Osteoblast (primary cell): ENCODE data around the gene RNF217. TPM values are rescaled to one million over a fixed set of nuclear protein-coding genes. Genes with fewer than 3 reads are reported as not detected.

ENCODE experiments used
- DNase-seq: peaks from one replicate; pipeline ENCODE4 v3.0.0; 2011; ENCODE audit warnings: low spot score, mixed read lengths; ENCODE audit not compliant: insufficient read length; ENCODE audit errors: missing footprints
- H2AFZ ChIP-seq: 2 replicates; pipeline ENCODE4 v1.6.0; 2011; ENCODE audit warnings: mild to moderate bottlenecking, low read length
- H3K27ac ChIP-seq: 2 replicates; pipeline ENCODE4 v1.5.1; 2011; ENCODE audit warnings: mild to moderate bottlenecking, low read depth, low read length, moderate library complexity
- H3K27me3 ChIP-seq: 2 replicates; pipeline ENCODE4 v1.6.0; 2012; ENCODE audit warnings: mild to moderate bottlenecking, control low read depth, inconsistent platforms, low read length, moderate library complexity; ENCODE audit not compliant: insufficient read depth
- H3K36me3 ChIP-seq: 2 replicates; pipeline ENCODE4 v1.5.1; 2011; ENCODE audit warnings: mild to moderate bottlenecking, low read length, control low read depth, moderate library complexity; ENCODE audit not compliant: insufficient read depth
- H3K4me1 ChIP-seq: 2 replicates; pipeline ENCODE4 v1.5.1; 2011; ENCODE audit warnings: mild to moderate bottlenecking, low read length, control low read depth, moderate library complexity; ENCODE audit not compliant: insufficient read depth
- H3K4me2 ChIP-seq: 2 replicates; pipeline ENCODE4 v1.6.0; 2011; ENCODE audit warnings: mild to moderate bottlenecking, low read length; ENCODE audit not compliant: insufficient read depth
- H3K4me3 ChIP-seq: fragments of 200-600 bp; sonication (generic); 3 replicates; pipeline ENCODE4 v1.5.1; 2012; ENCODE audit warnings: mild to moderate bottlenecking, low read length, inconsistent platforms; ENCODE audit not compliant: insufficient read depth
- H3K79me2 ChIP-seq: 2 replicates; pipeline ENCODE4 v1.6.0; 2012; ENCODE audit warnings: mild to moderate bottlenecking, low read length, control low read depth, inconsistent platforms; ENCODE audit not compliant: insufficient read depth
- H3K9me3 ChIP-seq: 2 replicates; pipeline ENCODE4 v1.5.1; 2011; ENCODE audit warnings: low read depth, low read length, control low read depth
- H4K20me1 ChIP-seq: 2 replicates; pipeline ENCODE4 v1.6.0; 2012; ENCODE audit warnings: mild to moderate bottlenecking, low read length, control low read depth; ENCODE audit not compliant: insufficient read depth
- total RNA-seq: library from RNA; depleted of rRNA; stranded (reverse); fragments of >200 nt; gene quantifications from 2 replicates; pipeline ENCODE4 v1.2.3, GENCODE V29; 2012
- TF ChIP-seq, protein P1 (sequence below): IDR thresholded peaks from 2 replicates; pipeline ENCODE4 v1.5.1; 2011; ENCODE audit warnings: mild to moderate bottlenecking, low read depth, low read length, moderate library complexity; ENCODE audit errors: extremely low read depth

RNF217 gene
- total RNA-seq, 1 donor: 22.8 TPM

DNA sequence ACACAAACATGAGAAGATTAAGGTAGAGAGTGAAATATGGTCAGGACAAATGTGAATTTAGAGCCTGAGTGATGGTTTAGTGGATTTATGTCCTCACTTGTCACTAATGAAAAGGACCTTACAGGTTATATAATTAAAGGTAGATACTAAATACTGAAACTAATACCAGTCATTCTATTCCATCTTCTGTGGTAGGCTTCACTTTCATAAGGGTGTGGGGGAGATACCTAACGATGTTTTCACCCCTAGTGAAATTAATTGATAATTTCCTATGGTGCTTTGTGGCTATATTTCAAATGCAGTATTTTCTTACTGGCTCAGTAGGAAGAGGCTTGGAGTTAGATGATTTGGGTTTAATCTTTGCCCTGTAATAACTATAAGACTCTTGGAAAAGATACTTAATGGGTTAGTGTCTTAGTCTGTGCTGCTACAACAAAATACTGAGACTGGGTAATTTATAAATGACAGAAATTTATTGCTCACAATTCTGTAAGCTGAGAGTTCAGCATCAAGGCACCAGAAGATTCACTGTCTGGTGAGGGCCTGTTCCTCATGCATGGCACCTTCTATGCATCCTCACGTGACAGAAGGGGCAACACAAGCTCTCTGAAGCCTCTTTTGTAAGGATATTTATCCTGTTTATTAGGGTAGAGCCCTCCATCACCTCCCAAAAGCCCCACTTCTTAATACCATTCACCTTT lies 21.3 kb downstream of the RNF217 start:
- H3K27ac ChIP-seq: peak overlapping the region; percentile 0
- H2AFZ ChIP-seq: no peak overlapping the region
- no peak overlapping the region for H3K4me3 ChIP-seq
- no peaks in the 10 kb centered on the region for H3K27me3 ChIP-seq
- peaks cover 76% of the 10 kb centered on the region for H3K79me2 ChIP-seq
- H3K36me3 ChIP-seq: peaks cover 5% of the 10 kb centered on the region
- no peaks in the 10 kb centered on the region for H4K20me1 ChIP-seq
- H3K4me1 ChIP-seq: peaks cover 15% of the 10 kb centered on the region
- TF ChIP-seq, protein P1, sequence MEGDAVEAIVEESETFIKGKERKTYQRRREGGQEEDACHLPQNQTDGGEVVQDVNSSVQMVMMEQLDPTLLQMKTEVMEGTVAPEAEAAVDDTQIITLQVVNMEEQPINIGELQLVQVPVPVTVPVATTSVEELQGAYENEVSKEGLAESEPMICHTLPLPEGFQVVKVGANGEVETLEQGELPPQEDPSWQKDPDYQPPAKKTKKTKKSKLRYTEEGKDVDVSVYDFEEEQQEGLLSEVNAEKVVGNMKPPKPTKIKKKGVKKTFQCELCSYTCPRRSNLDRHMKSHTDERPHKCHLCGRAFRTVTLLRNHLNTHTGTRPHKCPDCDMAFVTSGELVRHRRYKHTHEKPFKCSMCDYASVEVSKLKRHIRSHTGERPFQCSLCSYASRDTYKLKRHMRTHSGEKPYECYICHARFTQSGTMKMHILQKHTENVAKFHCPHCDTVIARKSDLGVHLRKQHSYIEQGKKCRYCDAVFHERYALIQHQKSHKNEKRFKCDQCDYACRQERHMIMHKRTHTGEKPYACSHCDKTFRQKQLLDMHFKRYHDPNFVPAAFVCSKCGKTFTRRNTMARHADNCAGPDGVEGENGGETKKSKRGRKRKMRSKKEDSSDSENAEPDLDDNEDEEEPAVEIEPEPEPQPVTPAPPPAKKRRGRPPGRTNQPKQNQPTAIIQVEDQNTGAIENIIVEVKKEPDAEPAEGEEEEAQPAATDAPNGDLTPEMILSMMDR: no peak
- no peak for DNase-seq
- H3K9me3 ChIP-seq: peaks cover 2% of the 10 kb centered on the region
- H3K4me2 ChIP-seq: no peak overlapping the region

DNA sequence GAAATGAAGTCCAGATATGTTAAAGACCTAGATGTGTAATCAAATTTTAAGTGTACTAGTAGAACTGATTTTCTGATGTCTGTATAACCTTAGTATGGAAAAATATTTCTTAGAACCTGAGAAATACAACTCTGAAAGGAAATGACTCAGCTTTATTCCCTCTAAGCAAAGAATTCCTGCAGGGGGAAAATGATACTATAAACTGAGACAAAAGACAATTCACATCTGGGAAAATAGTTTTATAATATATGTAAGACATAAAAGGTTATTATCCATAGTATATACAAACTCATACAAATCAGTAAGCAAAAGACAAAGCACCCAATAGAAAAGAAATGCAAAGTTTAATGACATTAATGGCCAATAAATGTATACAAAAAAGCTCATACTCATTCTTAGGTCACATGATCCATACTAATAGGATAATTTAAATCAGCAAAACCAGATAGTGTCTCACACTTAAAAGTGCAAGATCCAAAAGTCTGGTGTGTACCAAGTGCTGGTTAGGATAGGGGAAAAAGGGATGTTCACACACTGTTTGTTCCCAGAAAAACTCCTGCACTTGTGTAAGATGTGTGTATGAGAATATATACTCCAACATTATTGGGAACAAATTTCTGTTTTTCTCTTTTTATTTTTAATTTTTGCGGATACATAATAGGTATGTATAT lies 22.6 kb downstream of the RNF217 start:
- DNase-seq: no peak
- Histone ChIP-seq H3K4me2 (no peak overlapping the region), H3K79me2 (peaks cover 70% of the 10 kb centered on the region), H2AFZ (no peak overlapping the region), H3K36me3 (no peaks in the 10 kb centered on the region), H3K27ac (peak overlapping the region; percentile 0), H3K9me3 (no peaks in the 10 kb centered on the region), H4K20me1 (no peaks in the 10 kb centered on the region), H3K27me3 (no peaks in the 10 kb centered on the region), H3K4me1 (peaks cover 15% of the 10 kb centered on the region), H3K4me3 (no peak overlapping the region)
- TF ChIP-seq, protein P1: no peak

DNA sequence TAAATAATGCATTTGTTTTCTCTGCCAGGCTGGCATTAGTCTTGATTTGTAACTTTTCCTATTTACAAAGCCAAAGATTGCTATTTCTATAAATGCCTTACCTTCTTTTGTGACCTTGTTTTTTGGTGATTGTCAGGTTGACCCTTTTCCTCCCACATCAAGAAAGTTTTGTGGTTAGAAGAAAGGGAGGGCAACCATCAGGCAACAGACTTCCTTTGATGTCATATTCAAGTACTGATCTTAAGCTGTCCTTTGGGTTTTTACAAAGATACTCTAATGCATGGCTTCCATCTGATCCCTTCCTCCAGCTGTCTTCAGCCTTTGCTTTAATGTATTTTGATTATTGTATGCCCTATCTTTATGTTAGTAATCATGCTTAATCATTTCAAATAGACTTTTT lies 23.9 kb downstream of the RNF217 start:
- Histone ChIP-seq H3K79me2 (peaks cover 67% of the 10 kb centered on the region), H3K27ac (no peak overlapping the region), H2AFZ (no peak overlapping the region), H3K4me3 (no peak overlapping the region), H4K20me1 (peaks cover 2% of the 10 kb centered on the region), H3K9me3 (no peaks in the 10 kb centered on the region), H3K4me1 (peaks cover 15% of the 10 kb centered on the region), H3K36me3 (no peaks in the 10 kb centered on the region), H3K4me2 (no peak overlapping the region), H3K27me3 (no peaks in the 10 kb centered on the region)
- TF ChIP-seq, protein P1: no peak
- no peak for DNase-seq

DNA sequence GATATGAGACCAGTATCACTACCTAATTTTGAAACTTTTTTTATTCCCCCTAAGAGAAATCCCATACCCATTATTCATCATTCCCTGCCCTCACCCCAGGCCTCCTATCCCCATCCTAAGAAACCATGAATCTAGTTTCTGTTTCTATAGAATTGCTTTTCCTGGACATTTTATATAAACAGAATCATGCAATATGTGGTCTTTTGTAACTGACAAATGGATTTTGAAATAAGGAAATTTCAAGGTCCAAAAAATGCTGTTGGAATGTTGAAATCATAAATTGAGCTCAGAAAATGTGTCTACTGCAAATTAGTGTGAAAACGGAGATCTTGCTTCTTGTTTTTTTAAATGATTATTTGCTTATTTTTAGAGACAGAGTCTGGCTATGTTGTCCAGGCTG lies 25.1 kb downstream of the RNF217 start:
- Histone ChIP-seq H3K27ac (no peak overlapping the region), H3K36me3 (no peaks in the 10 kb centered on the region), H4K20me1 (peaks cover 2% of the 10 kb centered on the region), H3K4me2 (peak overlapping the region; percentile 19), H3K79me2 (peaks cover 68% of the 10 kb centered on the region), H3K4me3 (no peak overlapping the region), H3K9me3 (no peaks in the 10 kb centered on the region), H3K4me1 (peaks cover 15% of the 10 kb centered on the region), H2AFZ (no peak overlapping the region), H3K27me3 (no peaks in the 10 kb centered on the region)
- DNase-seq: no peak
- TF ChIP-seq, protein P1: no peak
